Caco-2 (cell line): ENCODE data around the gene DNMT3A. TPM values are rescaled to one million over a fixed set of nuclear protein-coding genes. Genes with fewer than 3 reads are reported as not detected.

Source experiments
- BruUV-seq: library from RNA; stranded (reverse); fragments of 400-500 nt; replicated peaks from 2 replicates; lab custom pipeline; 2021; lab: Mats Ljungman, UMichigan
- CTCF ChIA-PET: fragments of 300-600 bp; sonication (Branson Sonifier 250); formaldehyde crosslinking; loops from one replicate; lab custom pipeline; 2022; ENCODE audit warnings: antibody characterized with exemption; lab: Charles Lee
- POLR2A ChIA-PET: fragments of 300-600 bp; sonication (Branson Sonifier 250); formaldehyde crosslinking; loops from one replicate; lab custom pipeline; 2022; ENCODE audit warnings: antibody characterized with exemption; lab: Charles Lee
- DNase-seq, 2 experiments: peaks; one replicate each; pipeline versions ENCODE4 v3.0.0 to v3.0.0-alpha.2; 2020 to 2022
- H3K27me3 ChIP-seq: replicated peaks from 2 replicates; pipeline ENCODE4 v1.6.0; 2011; ENCODE audit warnings: low read length; ENCODE audit not compliant: control insufficient read depth, insufficient read depth
- H3K36me3 ChIP-seq: 2 replicates; pipeline ENCODE4 v1.5.1; 2011; ENCODE audit warnings: low read length; ENCODE audit not compliant: control insufficient read depth, insufficient read depth
- H3K4me1 ChIP-seq: fragments of 250-450 bp; sonication (Bioruptor Pico); 2 replicates; pipeline ENCODE4 v1.5.1; 2020; ENCODE audit warnings: mild to moderate bottlenecking
- H3K4me3 ChIP-seq: 2 replicates; pipeline ENCODE4 v1.5.1; 2011; ENCODE audit warnings: low read depth, mild to moderate bottlenecking, control low read depth, low read length
- H3K9me3 ChIP-seq: fragments of 250-450 bp; sonication (Bioruptor Pico); 2 replicates; pipeline ENCODE4 v1.5.1; 2020; ENCODE audit warnings: mild to moderate bottlenecking, moderate library complexity
- H3K27ac Mint-ChIP-seq: one replicate; pipeline ENCODE4 v1.8.0; 2022; ENCODE audit warnings: mixed read lengths; ENCODE audit not compliant: unreplicated experiment
- H3K27me3 Mint-ChIP-seq: one replicate; pipeline ENCODE4 v1.8.0; 2022; ENCODE audit warnings: mixed read lengths; ENCODE audit not compliant: insufficient read depth, unreplicated experiment
- H3K36me3 Mint-ChIP-seq: one replicate; pipeline ENCODE4 v1.8.0; 2022; ENCODE audit warnings: mild to moderate bottlenecking, mixed read lengths; ENCODE audit not compliant: insufficient read depth, unreplicated experiment
- H3K4me1 Mint-ChIP-seq: one replicate; pipeline ENCODE4 v1.8.0; 2022; ENCODE audit warnings: low read depth, mixed read lengths; ENCODE audit not compliant: unreplicated experiment
- H3K4me3 Mint-ChIP-seq: one replicate; pipeline ENCODE4 v1.8.0; 2022; ENCODE audit warnings: mild to moderate bottlenecking, moderate library complexity, mixed read lengths; ENCODE audit not compliant: unreplicated experiment
- H3K9me3 Mint-ChIP-seq: one replicate; pipeline ENCODE4 v1.8.0; 2022; ENCODE audit warnings: mixed read lengths; ENCODE audit not compliant: unreplicated experiment
- CTCF ChIP-seq, 2 experiments: fragments of 200-600 bp in 1 of 2; IDR thresholded peaks; 1 replicate in 1 of 2; 2 replicates in 1 of 2; pipeline versions ENCODE4 v1.5.1 to v1.8.0; 2011 to 2022; ENCODE audit warnings: antibody characterized with exemption in 1 of 2, control low read depth in 1 of 2, inconsistent platforms in 1 of 2, low read depth in 1 of 2, low read length in 1 of 2, mild to moderate bottlenecking in 1 of 2, moderate library complexity in 1 of 2; ENCODE audit not compliant: insufficient read depth in 1 of 2, severe bottlenecking in 1 of 2, unreplicated experiment in 1 of 2
- intact Hi-C: fragments of 100-400 bp; cut with micrococcal nuclease; formaldehyde crosslinking; loops from one replicate; pipeline ENCODE4 v1.10.0; 2022; ENCODE audit not compliant: unreplicated experiment
- total RNA-seq: library from RNA; stranded (reverse); gene quantifications from 2 replicates; pipeline ENCODE4 v1.2.3, GENCODE V29; 2022

Gene DNMT3A
- total RNA-seq, 1 experiment from 2014 or later = 72.2 TPM

GRCh38 chr2:25218100-25218499 lies 123.6 kb downstream of the DNMT3A start:
- DNase-seq = no peak
- Mint-ChIP-seq H3K36me3 (no peaks in the 10 kb centered on the region), H3K27ac (no peak overlapping the region), H3K4me3 (no peak overlapping the region), H3K4me1 (no peaks in the 10 kb centered on the region), H3K9me3 (no peaks in the 10 kb centered on the region), H3K27me3 (no peaks in the 10 kb centered on the region)
- no peak for TF ChIP-seq CTCF (IDR thresholded peaks at IDR 0.05; ENCODE audit: insufficient read depth in 1 of 2, low read depth in 1 of 2, low read length in 1 of 2, severe bottlenecking in 1 of 2, unreplicated experiment in 1 of 2)
- Histone ChIP-seq H3K9me3 (no peaks in the 10 kb centered on the region), H3K4me1 (no peaks in the 10 kb centered on the region), H3K4me3 (no peak overlapping the region), H3K36me3 (no peaks in the 10 kb centered on the region), H3K27me3 (no peaks in the 10 kb centered on the region)
- no TSS peak for BruUV-seq
- ChIA-PET POLR2A (no interaction called here), CTCF (interaction anchor here (0.7 kb wide), 1 partner anchor 11 kb away, joined by 3 read pairs; no protein-coding TSS in a partner anchor)
- intact Hi-C loops = no loop called here

GRCh38 chr2:25215948-25216679 lies 125.6 kb downstream of the DNMT3A start:
- Histone ChIP-seq H3K36me3 (no peaks in the 10 kb centered on the region), H3K9me3 (no peaks in the 10 kb centered on the region), H3K4me3 (no peak overlapping the region), H3K27me3 (no peaks in the 10 kb centered on the region), H3K4me1 (no peaks in the 10 kb centered on the region)
- no peaks in the 10 kb centered on the region for H3K9me3 Mint-ChIP-seq
- BruUV-seq = no TSS peak
- no peak for DNase-seq
- TF ChIP-seq CTCF (IDR thresholded peaks at IDR 0.05; ENCODE audit: insufficient read depth in 1 of 2, low read depth in 1 of 2, low read length in 1 of 2, severe bottlenecking in 1 of 2, unreplicated experiment in 1 of 2) = no peak
- intact Hi-C loops = no loop called here
- no peak overlapping the region for H3K27ac Mint-ChIP-seq
- no peaks in the 10 kb centered on the region for H3K4me1 Mint-ChIP-seq
- no peak overlapping the region for H3K4me3 Mint-ChIP-seq
- CTCF ChIA-PET = no interaction called here
- no peaks in the 10 kb centered on the region for H3K36me3 Mint-ChIP-seq
- POLR2A ChIA-PET = no interaction called here
- H3K27me3 Mint-ChIP-seq = no peaks in the 10 kb centered on the region

- ChIA-PET POLR2A (no interaction called here), CTCF (no interaction called here)
- H3K27ac Mint-ChIP-seq = no peak overlapping the region
- no peak overlapping the region for H3K4me3 Mint-ChIP-seq
- no peak for TF ChIP-seq CTCF (IDR thresholded peaks at IDR 0.05; ENCODE audit: insufficient read depth in 1 of 2, low read depth in 1 of 2, low read length in 1 of 2, severe bottlenecking in 1 of 2, unreplicated experiment in 1 of 2)
- no peaks in the 10 kb centered on the region for H3K36me3 Mint-ChIP-seq
- H3K4me1 Mint-ChIP-seq = no peaks in the 10 kb centered on the region
- H3K27me3 Mint-ChIP-seq = no peaks in the 10 kb centered on the region
- BruUV-seq = no TSS peak
- Histone ChIP-seq H3K4me3 (no peak overlapping the region), H3K36me3 (no peaks in the 10 kb centered on the region), H3K4me1 (no peaks in the 10 kb centered on the region), H3K27me3 (no peaks in the 10 kb centered on the region), H3K9me3 (no peaks in the 10 kb centered on the region)
- H3K9me3 Mint-ChIP-seq = no peaks in the 10 kb centered on the region
- no peak for DNase-seq
- intact Hi-C loops = no loop called here
These were observed 126.5 kb downstream of the DNMT3A start for GRCh38 chr2:25215232-25215631.
